Embryonic facial prominence (tissue), 1 donor: ENCODE measurements around the gene DSC1.
"Not testable (repeated sequence)": the region's sequence is repeated elsewhere in the genome, so short reads cannot be mapped to it uniquely, and the experiment has no call there.

Experiments
- DNase-seq: peaks from one replicate; pipeline ENCODE4 v3.0.0-alpha.2; 2016; ENCODE audit errors: extremely low spot score

DSC1 gene

GRCh38 chr18:31162825-31163435 is at the start of gene DSC1:
Gene DSC1, minus strand, starts transcription at chr18:31162856. Its CDS starts 262 bp downstream, at chr18:31162594.
- no peak for DNase-seq

DNA sequence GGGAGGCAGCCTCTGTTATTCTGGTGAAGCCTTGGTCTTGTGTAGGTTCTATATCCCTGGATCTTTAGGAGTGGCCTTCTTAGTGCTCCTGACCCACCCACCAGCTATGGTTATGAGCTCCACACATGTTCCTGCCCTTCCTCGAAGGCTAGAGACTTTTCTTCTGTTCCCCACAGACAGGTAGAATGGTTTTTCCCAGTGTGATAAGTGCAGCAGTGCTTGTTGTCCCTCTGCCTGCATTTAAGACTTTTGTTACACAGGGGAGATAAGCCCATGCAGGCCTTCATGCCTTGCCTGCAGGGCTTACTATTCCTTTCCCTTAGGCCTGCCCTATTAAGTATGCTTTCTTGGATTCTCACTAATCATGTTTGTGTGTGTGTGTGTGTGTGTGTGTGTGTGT is 48.4 kb upstream of the DSC1 start:
- no peak for DNase-seq

DNA sequence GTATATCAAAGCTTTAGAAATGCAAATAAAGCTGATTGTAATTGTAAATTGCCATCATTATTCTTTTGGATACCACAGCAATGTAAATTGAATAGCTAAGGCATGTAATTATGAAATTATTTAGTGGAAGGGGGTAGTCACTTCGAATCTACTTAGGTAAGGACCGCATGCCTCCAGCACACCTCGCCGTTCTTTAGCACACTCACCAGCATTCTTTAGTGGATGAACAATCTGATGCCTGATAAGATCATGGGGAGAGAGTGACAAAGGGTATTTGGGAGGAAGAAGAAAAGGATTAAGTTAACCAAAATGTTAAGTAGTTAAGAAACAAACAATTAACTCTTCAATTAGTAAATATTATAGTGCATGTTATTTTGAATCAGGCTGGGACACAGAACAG is 46.4 kb upstream of the DSC1 start:
- DNase-seq: no peak

DNA sequence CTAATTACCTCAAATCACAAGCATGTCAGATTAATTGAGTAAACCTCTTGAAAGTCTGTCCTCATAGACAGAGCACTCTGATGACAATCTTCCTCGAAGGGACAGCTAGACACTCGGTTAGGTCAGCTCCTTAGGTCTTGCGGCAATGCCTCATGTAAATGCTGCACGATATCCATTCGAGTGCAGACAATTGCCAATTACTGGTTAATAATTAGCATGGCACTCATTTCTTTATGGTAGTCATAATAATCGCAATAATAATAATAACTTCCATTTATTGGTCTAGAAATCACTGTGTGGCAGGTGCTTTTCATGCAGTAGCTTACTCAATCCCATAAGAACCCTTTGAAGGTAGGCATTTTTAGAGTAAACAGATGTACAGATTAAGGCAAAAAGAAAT is 44.7 kb upstream of the DSC1 start:
- DNase-seq: no peak

DNA sequence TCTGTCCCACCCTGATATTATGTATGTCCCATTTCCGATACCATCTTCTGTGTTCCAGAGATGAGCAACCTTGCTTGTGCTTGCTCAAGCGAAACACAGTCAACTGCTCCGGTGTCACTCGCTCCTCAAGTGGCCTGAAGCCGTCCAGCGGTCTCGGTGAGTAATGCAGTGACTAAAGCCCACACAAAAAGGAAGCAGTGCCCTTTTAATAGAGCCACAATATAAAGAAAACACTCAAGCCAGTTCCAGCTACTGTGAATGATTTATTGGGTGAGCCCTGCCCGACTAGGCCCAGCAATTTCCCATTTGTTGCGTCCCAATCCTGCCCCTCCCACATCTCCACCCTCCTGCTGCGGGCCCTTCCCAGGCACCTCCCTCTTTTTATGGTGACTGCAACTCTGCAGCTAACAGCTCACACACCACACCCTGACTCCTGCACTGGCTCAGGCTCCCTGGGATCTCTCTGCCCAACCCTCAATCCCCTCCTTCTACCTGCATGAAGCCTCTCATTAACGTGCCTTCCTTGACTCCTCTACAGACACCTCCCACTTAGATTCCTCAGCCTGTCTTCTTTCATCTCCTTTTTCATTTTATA is 44.2 kb upstream of the DSC1 start:
- DNase-seq: no peak

DNA sequence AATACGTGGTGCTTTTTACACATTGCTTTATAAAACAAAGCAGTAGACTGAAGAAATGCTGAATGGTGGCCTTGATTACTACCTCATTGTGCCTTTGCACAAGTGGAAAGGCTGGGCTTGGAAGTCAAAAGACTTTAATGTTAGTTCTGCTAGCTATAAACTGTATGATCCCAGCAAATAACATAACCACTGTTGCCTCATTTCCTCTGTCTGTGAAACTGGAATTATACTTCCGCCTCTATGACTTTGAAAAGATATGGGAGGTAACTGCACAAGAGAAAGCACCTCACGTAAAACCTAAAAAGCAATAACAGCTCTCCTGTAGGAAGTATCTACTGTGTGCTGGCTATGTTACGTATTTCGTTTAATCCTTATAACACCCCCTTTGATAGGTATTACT is 43.4 kb upstream of the DSC1 start:
- no peak for DNase-seq

DNA sequence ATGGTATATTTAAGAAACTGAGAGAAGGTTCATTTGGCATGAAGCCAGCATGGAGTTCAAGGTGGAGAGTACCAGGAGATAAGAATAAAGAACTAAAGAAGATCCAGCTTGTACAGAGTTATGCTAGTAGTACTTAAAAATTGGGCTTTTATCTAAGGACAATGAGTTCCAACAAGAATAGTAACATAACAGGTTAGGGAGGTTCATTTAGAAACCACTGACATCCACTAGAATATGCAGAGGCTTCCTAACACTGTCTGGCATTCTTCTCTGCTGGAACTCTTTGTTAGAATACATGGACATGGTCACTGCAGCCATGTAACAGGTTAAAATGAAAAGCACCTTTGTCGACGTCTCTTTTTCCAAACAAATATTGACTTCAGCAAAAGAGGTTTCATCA is 42.6 kb upstream of the DSC1 start:
- no peak for DNase-seq

DNA sequence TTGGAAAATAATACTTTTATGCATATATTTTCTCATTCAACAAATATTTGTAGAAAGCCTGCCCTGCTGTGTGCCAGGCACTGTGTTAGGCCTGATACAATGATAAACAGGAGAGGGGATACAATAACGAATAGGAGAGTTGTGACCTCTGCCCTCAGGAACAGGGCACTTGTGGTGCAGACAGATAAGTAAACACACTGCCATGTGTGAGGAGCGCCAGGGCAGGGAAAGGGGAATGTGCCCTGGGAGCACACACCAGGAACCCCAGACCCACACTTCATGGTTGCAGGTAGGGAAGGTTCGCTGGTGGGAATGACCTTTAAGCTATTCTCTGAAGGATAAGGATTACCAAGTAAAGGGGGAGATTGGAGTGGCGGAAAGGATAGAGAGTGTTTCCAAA is 42.2 kb upstream of the DSC1 start:
- DNase-seq: no peak

DNA sequence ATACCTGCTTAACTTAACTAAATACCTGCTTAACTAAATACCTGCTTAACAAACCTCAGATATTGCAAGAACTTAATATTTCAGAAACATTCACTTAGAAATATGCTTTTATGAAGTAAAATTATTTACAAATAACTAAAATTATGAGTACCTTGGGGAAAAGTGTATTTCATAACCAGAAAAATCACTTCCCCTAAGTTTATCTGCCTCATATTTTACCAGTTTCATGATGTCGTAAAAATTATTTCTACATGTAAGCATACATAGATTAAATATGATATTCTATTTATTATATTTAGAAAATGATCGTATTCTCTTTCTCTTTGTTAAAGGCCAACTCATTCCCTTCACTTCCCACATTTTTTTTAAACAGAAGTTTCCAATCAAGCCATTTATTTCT is 41.5 kb upstream of the DSC1 start:
- DNase-seq: no peak

DNA sequence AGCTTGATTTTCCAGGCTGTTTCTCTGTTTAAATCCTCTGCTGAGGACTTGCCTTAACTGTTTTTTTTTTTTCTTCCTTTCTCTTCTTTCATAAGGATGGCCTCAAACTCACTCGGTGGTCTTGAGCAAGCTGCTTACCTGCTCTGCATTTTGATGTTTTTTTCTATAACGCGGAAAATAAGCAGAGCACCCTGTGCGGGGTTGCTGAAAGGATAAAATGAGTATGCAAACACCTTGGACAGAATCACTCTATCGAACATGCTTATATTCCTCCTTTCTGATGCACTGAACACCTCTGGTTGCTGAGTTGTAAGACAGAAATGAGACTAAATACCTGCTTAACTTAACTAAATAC is 41.1 kb upstream of the DSC1 start:
- DNase-seq: no peak

- no peak for DNase-seq
Observed at GRCh38 chr18:31203096-31203793, 40.6 kb upstream of the DSC1 start.

DNA sequence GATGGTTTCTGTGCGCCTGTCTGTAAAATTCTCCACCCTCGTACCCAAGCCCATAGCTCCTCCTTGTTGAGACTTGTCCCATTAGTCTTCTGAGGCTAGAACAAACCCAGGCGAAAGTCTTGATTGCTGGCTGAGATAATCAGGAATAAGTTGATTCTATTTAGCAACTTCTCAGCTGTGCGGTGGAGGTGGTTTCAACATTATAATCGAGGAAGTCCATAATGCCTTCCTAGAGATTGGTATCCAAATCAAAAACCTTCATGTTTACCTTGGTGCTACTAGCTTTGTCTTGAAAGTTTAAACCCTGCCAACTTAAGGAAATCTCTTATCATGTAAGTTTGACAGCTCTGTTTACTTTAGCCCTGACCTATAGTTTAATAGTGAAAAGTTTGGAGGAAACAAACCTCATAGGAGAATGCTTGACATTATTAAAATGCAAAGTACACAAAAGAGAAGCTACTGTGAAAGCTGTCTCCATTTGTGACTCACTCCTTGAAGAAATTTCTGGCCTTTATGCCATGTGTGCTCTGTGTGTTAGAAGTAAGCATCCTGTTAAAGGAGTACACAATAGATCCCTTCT is 36.6 kb upstream of the DSC1 start:
- DNase-seq: no peak

DNA sequence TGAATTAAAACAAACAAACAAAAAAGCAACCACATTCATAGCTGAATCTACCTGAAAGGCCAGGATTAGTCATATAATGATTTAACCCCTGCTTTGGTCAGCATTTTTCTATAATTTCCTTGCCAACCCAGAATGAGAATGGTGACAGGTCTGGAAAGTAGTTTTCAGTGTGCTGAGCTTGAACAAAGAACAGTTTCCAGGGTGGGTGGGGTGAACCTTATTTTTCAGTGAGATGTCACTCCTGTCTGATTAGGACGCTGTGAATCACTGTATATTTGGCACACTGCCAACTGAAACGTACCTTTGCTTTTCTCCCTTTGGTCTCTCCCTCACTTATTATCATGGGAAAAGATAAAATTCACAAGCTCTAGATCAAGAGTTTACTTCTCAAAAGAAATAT is 35.0 kb upstream of the DSC1 start:
- no peak for DNase-seq

GRCh38 chr18:31195063-31195462 is 32.4 kb upstream of the DSC1 start:
- no peak for DNase-seq

DNA sequence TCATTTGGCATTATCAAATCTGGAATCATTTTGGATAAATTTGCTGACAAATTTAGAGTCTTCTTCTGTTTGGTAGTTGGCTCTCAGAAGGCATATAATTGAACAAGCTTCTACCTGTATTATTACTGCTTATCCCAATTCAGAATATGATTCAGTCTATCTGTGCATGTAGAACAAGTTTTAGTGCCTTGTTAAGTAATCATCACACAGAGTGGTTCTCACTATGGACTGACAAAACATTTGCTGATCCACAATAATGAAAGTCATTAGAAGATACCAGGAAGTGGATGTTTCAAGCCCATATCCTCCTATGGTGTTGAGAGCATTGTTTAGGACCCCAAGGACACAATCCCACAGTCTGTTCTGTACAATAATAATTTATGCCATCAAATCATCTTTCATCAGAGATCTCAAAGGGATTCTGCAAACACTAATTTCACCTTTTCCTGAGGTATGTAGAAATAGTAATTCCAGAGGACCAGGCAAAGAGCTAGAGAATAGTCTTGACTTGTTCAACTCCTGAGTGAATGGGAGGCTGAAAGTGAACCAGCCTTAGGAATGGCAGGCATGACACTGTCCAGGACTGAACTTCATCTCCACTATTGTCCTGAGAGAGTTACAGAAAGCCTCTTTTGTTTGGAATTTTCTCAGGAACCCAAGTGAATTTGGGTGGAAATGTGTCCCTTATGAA is 29.6 kb upstream of the DSC1 start:
- DNase-seq: no peak

DNA sequence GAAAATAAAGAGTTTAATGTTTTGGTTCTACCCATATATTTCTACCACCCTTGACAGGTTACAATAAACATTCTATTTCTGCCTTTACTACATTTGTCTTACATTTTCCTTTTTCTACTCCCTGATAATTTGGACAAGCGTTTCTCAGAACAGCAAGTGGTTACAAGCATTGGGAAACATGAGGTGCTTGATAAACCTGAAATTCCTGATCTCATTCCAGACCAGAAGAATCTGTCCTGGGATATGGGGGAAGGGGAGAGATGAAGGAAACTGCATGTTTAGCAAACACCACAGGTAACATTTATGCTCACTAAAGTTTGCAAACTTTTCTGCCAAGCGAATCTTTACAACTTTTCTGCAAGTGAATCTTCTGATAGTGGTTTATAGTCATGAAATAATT is 28.3 kb upstream of the DSC1 start:
- no peak for DNase-seq

GRCh38 chr18:31189757-31190156 is 27.1 kb upstream of the DSC1 start:
- DNase-seq: no peak

GRCh38 chr18:31185186-31185950 is 22.7 kb upstream of the DSC1 start:
- DNase-seq: no peak

GRCh38 chr18:31183302-31183701 is 20.6 kb upstream of the DSC1 start:
- DNase-seq: no peak

- not testable (repeated sequence) for DNase-seq
Observed at GRCh38 chr18:31177369-31177768, 14.7 kb upstream of the DSC1 start.

GRCh38 chr18:31176531-31176930 is 13.9 kb upstream of the DSC1 start:
- no peak for DNase-seq
